Left renal cortex interstitium (tissue), 4 donors: ENCODE data around the gene SLTM. TPM values are rescaled to one million over a fixed set of nuclear protein-coding genes. Genes with fewer than 3 reads are reported as not detected.
"Not testable (repeated sequence)": the region's sequence is repeated elsewhere in the genome, so short reads cannot be mapped to it uniquely, and the experiment has no call there.

Experiments
- DNase-seq, 4 donors: peaks; one replicate each; pipeline ENCODE4 v3.0.0-alpha.2; 2013; ENCODE audit warnings: low read depth in 4 of 4, low spot score in 2 of 4, missing footprints in 1 of 4
- polyA plus RNA-seq, 4 donors: library from polyadenylated mRNA; unstranded; fragments of 120-200 nt; gene quantifications; one replicate each; pipeline ENCODE4 v1.2.1, GENCODE V29; 2013; ENCODE audit not compliant: insufficient read length in 4 of 4

SLTM gene
- polyA plus RNA-seq = 100 to 1,000 TPM in 3 of 4 donors, 10 to 100 TPM in 1; 94.3 to 169 (median 139) TPM

GRCh38 chr15:58933281-58934113, at the start of gene SLTM:
TSS of gene SLTM (minus strand) at chr15:58933679. CDS start at chr15:58933565, 114 bp downstream.
- DNase-seq = peak; percentile 84 to 91 (median 88)

GRCh38 chr15:58983261-58983660, 49.8 kb upstream of the SLTM start:
- no peak for DNase-seq

- no peak for DNase-seq
These were observed 48.5 kb upstream of the SLTM start for GRCh38 chr15:58981808-58982475.

- peak in 1 of 4 donors; percentile 16 for DNase-seq
These were observed 47.0 kb upstream of the SLTM start for GRCh38 chr15:58980351-58980939.

GRCh38 chr15:58977887-58978286, 44.4 kb upstream of the SLTM start:
- no peak for DNase-seq

- DNase-seq = no peak
These were observed 34.0 kb upstream of the SLTM start for GRCh38 chr15:58967479-58967878.

- no peak for DNase-seq
These were observed 33.2 kb upstream of the SLTM start for GRCh38 chr15:58966698-58967097.

- no peak for DNase-seq
These were observed 29.4 kb upstream of the SLTM start for GRCh38 chr15:58962662-58963565.

- DNase-seq = no peak
These were observed 28.7 kb upstream of the SLTM start for GRCh38 chr15:58962136-58962535.

GRCh38 chr15:58958811-58959210, 25.3 kb upstream of the SLTM start:
- no peak for DNase-seq

- no peak for DNase-seq
These were observed 23.9 kb upstream of the SLTM start for GRCh38 chr15:58957101-58957973.

- DNase-seq = no peak
These were observed 19.3 kb upstream of the SLTM start for GRCh38 chr15:58952751-58953150.

GRCh38 chr15:58951388-58952007, 18.0 kb upstream of the SLTM start:
- DNase-seq = no peak

GRCh38 chr15:58947179-58947578, 13.7 kb upstream of the SLTM start:
- DNase-seq = no peak

- not testable (repeated sequence) for DNase-seq
These were observed 1.5 kb upstream of the SLTM start for GRCh38 chr15:58934974-58935373.

GRCh38 chr15:58934521-58934920, 1.0 kb upstream of the SLTM start:
- no peak for DNase-seq

GRCh38 chr15:58934114-58934447, 602 bp upstream of the SLTM start:
- no peak for DNase-seq

- peak in 1 of 4 donors; percentile 43 for DNase-seq
These were observed 684 bp downstream of the SLTM start for GRCh38 chr15:58932710-58933280.
